ENCODE results near the gene SLC40A1.
"Not testable (repeated sequence)": the region's sequence is repeated elsewhere in the genome, so short reads cannot be mapped to it uniquely, and the experiment has no call there.

Gene SLC40A1

GRCh38 chr2:189613077-189613636, 32.6 kb upstream of the SLC40A1 start:
- Histone ChIP-seq H3K36me3 (replicated peaks) (no peaks in the 10 kb centered on the region), H3K4me1 (no peaks in the 10 kb centered on the region), H3K4me3 (no peak overlapping the region), H3K9me3 (no peaks in the 10 kb centered on the region), H3K27me3 (ENCODE audit: low read depth) (no peaks in the 10 kb centered on the region)
- DNase-seq (ENCODE audit: low spot score in 2 of 2) = no peak
- in situ Hi-C loops (cut with MboI; ENCODE audit: low sequenced_read_pairs) = no loop called here

GRCh38 chr2:189610700-189611099, 30.1 kb upstream of the SLC40A1 start:
- DNase-seq (ENCODE audit: low spot score in 2 of 2) = no peak
- Histone ChIP-seq H3K9me3 (no peaks in the 10 kb centered on the region), H3K4me3 (no peak overlapping the region), H3K27me3 (ENCODE audit: low read depth) (no peaks in the 10 kb centered on the region), H3K4me1 (no peaks in the 10 kb centered on the region), H3K36me3 (replicated peaks) (no peaks in the 10 kb centered on the region)
- in situ Hi-C loops (cut with MboI; ENCODE audit: low sequenced_read_pairs) = no loop called here

DNA sequence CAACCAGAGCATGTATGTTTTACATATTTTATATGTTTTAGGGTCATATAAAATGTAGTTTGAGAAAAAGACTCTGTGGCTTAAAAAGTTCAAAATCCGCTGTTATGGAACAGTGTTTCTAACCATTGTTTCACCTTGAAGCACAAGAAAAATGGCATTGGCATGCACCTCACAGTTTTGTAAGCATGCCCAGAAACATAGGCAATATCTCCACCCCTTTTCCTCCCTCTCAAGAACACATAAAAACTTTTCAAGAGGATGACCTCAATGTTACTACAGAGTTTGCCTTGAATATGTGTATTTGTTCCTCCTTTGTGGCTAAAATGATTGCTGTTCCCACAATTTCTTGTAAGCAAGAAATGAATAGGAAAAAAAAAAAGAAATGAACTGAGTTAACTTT, 29.3 kb upstream of the SLC40A1 start:
- in situ Hi-C loops (cut with MboI; ENCODE audit: low sequenced_read_pairs) = no loop called here
- Histone ChIP-seq H3K36me3 (replicated peaks) (no peaks in the 10 kb centered on the region), H3K27me3 (ENCODE audit: low read depth) (no peaks in the 10 kb centered on the region), H3K9me3 (no peaks in the 10 kb centered on the region), H3K4me1 (no peaks in the 10 kb centered on the region), H3K4me3 (no peak overlapping the region)
- DNase-seq (ENCODE audit: low spot score in 2 of 2) = no peak

DNA sequence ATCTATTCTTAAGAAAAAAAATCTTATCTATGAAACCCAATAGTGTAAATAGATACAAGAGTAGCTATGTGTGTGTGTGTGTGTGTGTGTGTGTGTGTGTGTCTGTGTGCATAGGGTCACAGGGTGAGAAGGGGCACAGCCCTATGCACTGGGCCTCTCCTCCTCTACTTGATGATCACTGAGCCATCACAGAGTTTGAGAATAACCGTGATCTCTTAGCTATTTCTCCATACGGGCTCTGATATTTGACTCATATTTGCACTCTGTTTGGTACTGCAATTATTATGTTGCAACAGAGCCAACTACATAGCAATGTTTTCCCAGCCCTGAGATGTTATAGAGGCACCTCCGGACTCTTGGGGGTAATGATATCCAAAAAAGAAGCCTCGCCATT, 28.8 kb upstream of the SLC40A1 start:
- no peaks in the 10 kb centered on the region for H3K36me3 ChIP-seq (replicated peaks)
- in situ Hi-C loops (cut with MboI; ENCODE audit: low sequenced_read_pairs) = no loop called here
- no peaks in the 10 kb centered on the region for H3K9me3 ChIP-seq
- H3K27me3 ChIP-seq (ENCODE audit: low read depth) = no peaks in the 10 kb centered on the region
- H3K4me1 ChIP-seq = no peaks in the 10 kb centered on the region
- H3K4me3 ChIP-seq = no peak overlapping the region
- DNase-seq (ENCODE audit: low spot score in 2 of 2) = no peak

DNA sequence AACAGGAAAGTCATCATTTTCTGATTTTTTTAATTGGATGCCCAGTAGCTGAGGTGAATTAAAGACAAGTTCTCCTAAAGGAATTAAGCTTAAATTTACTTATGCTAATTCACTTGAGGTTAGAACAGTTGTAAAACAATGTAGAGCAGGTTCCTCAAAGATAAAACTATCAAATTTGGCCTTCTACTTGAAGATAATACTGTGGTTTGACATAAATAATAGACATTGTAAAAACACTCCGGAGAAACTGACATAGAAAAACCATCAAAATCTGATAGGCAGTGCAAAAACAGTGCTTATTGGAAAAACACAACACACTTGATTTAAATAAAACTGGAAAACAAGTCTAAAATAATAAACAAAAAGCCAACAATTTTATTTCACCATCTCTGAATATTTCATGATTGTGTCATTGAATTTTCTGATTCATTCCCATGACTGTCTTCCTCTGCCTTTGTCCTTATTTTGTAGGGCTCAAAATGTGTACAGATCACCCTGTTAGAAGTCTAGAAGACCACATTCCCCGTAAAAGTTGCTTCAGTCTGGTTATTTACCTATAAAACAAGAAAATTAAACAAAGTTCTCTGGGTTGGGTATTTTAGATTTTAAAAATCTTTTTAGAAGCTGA, 28.3 kb upstream of the SLC40A1 start:
- H3K36me3 ChIP-seq (replicated peaks) = no peaks in the 10 kb centered on the region
- no peak overlapping the region for H3K4me3 ChIP-seq
- H3K4me1 ChIP-seq = no peaks in the 10 kb centered on the region
- no peaks in the 10 kb centered on the region for H3K27me3 ChIP-seq (ENCODE audit: low read depth)
- in situ Hi-C loops (cut with MboI; ENCODE audit: low sequenced_read_pairs) = no loop called here
- DNase-seq (ENCODE audit: low spot score in 2 of 2) = no peak
- no peaks in the 10 kb centered on the region for H3K9me3 ChIP-seq

GRCh38 chr2:189608170-189608569, 27.6 kb upstream of the SLC40A1 start:
- DNase-seq (ENCODE audit: low spot score in 2 of 2) = no peak
- in situ Hi-C loops (cut with MboI; ENCODE audit: low sequenced_read_pairs) = no loop called here
- Histone ChIP-seq H3K36me3 (replicated peaks) (no peaks in the 10 kb centered on the region), H3K27me3 (ENCODE audit: low read depth) (no peaks in the 10 kb centered on the region), H3K9me3 (no peaks in the 10 kb centered on the region), H3K4me3 (no peak overlapping the region), H3K4me1 (no peaks in the 10 kb centered on the region)

GRCh38 chr2:189602233-189602632, 21.6 kb upstream of the SLC40A1 start:
- in situ Hi-C loops (cut with MboI; ENCODE audit: low sequenced_read_pairs) = no loop called here
- no peak overlapping the region for H3K4me3 ChIP-seq
- no peak for DNase-seq (ENCODE audit: low spot score in 2 of 2)
- H3K4me1 ChIP-seq = peaks cover 5% of the 10 kb centered on the region; the same call in 1 of the 2 replicates
- no peaks in the 10 kb centered on the region for H3K9me3 ChIP-seq
- H3K36me3 ChIP-seq (replicated peaks) = no peaks in the 10 kb centered on the region
- no peaks in the 10 kb centered on the region for H3K27me3 ChIP-seq (ENCODE audit: low read depth)

DNA sequence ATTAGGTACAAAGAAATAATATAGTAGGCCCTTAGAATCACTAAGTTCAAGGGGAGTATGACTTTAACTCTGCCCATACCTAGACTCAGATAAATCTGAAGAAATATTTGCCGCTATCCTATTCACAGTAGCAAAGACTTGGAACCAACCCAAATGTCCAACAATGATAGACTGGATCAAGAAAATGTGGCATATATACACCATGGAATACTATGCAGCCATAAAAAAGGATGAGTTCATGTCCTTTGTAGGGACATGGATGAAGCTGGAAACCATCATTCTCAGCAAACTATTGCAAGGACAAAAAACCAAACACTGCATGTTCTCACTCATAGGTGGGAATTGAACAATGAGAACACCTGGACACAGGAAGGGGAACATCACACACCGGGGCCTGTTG, 21.1 kb upstream of the SLC40A1 start:
- H3K9me3 ChIP-seq; DNase-seq (ENCODE audit: low spot score in 2 of 2); H3K27me3 ChIP-seq (ENCODE audit: low read depth); H3K4me3 ChIP-seq; H3K36me3 ChIP-seq (replicated peaks); in situ Hi-C loops (cut with MboI; ENCODE audit: low sequenced_read_pairs); H3K4me1 ChIP-seq: not testable (repeated sequence)

DNA sequence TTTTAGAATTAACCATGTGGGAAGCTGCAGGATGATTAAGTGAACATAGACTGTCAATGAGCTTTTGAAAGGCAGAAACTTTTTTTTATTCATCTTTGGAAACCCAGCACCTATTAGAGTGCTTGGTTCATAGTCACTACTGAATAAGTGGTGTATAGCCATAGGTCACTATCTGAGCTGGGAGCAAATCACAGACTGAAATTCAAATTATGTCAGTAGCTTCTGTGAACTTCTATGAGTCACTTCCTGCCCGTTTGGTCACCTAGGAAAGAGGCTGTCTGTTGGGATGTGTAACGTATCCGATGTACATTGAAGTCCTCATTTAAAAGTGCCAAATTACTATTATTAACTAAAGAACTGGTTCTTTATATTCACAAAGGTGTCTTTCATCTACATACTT, 20.5 kb upstream of the SLC40A1 start:
- no peak overlapping the region for H3K4me3 ChIP-seq
- H3K27me3 ChIP-seq (ENCODE audit: low read depth) = no peaks in the 10 kb centered on the region
- DNase-seq (ENCODE audit: low spot score in 2 of 2) = no peak
- H3K4me1 ChIP-seq = peaks cover 5% of the 10 kb centered on the region; the same call in 1 of the 2 replicates
- in situ Hi-C loops (cut with MboI; ENCODE audit: low sequenced_read_pairs) = no loop called here
- no peaks in the 10 kb centered on the region for H3K9me3 ChIP-seq
- H3K36me3 ChIP-seq (replicated peaks) = no peaks in the 10 kb centered on the region

- no peak for DNase-seq (ENCODE audit: low spot score in 2 of 2)
- H3K4me1 ChIP-seq = peaks cover 5% of the 10 kb centered on the region; the same call in 1 of the 2 replicates
- H3K36me3 ChIP-seq (replicated peaks) = no peaks in the 10 kb centered on the region
- in situ Hi-C loops (cut with MboI; ENCODE audit: low sequenced_read_pairs) = no loop called here
- H3K27me3 ChIP-seq (ENCODE audit: low read depth) = no peaks in the 10 kb centered on the region
- no peak overlapping the region for H3K4me3 ChIP-seq
- H3K9me3 ChIP-seq = no peaks in the 10 kb centered on the region
These were observed 18.7 kb upstream of the SLC40A1 start for GRCh38 chr2:189599245-189599644.

DNA sequence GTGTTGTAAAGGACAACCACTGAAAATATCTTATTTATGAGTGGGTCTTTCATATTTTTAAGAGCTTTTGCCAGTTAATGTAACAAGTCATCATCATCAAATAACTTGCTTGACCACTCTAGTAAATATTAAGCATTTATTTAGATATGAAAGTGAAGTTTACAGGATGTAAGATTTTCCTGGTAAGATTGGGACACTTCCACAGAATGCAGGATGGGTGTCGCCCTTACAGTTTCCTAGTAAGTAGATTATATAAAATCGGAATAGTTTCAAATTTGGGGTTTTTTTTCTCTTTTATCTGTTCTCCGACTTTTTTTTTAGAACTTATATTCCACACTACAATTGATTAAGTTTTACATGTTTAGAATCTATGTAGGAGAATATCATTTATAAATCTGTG, 14.8 kb upstream of the SLC40A1 start:
- no peaks in the 10 kb centered on the region for H3K9me3 ChIP-seq
- DNase-seq (ENCODE audit: low spot score in 2 of 2) = no peak
- H3K27me3 ChIP-seq (ENCODE audit: low read depth) = no peaks in the 10 kb centered on the region
- no peak overlapping the region for H3K4me3 ChIP-seq
- H3K4me1 ChIP-seq = peaks cover 5% of the 10 kb centered on the region; the same call in 1 of the 2 replicates
- in situ Hi-C loops (cut with MboI; ENCODE audit: low sequenced_read_pairs) = no loop called here
- H3K36me3 ChIP-seq (replicated peaks) = no peaks in the 10 kb centered on the region

DNA sequence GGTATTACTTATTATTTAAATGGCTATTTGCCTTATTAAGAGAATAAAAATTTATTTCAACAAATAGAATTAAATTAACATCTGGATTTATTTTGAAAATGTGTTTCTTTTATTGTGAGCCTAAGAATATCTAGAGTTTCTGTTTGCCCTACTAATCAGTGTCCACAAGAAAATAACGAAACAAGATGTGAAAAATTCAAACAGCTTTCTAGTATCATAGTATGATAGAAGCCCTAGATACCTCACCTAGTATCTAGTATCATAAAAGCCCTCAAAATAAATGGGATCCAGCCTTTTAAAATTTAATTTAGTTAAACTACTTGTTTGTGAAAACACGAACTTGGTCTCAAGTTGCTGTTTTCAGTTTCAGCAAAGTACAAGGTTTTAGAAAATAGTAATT, 13.7 kb upstream of the SLC40A1 start:
- no peaks in the 10 kb centered on the region for H3K9me3 ChIP-seq
- no peak overlapping the region for H3K4me3 ChIP-seq
- H3K36me3 ChIP-seq (replicated peaks) = no peaks in the 10 kb centered on the region
- in situ Hi-C loops (cut with MboI; ENCODE audit: low sequenced_read_pairs) = no loop called here
- no peak for DNase-seq (ENCODE audit: low spot score in 2 of 2)
- peaks cover 4% of the 10 kb centered on the region; the same call in 1 of the 2 replicates for H3K27me3 ChIP-seq (ENCODE audit: low read depth)
- H3K4me1 ChIP-seq = peaks cover 1% of the 10 kb centered on the region; the same call in 1 of the 2 replicates

DNA sequence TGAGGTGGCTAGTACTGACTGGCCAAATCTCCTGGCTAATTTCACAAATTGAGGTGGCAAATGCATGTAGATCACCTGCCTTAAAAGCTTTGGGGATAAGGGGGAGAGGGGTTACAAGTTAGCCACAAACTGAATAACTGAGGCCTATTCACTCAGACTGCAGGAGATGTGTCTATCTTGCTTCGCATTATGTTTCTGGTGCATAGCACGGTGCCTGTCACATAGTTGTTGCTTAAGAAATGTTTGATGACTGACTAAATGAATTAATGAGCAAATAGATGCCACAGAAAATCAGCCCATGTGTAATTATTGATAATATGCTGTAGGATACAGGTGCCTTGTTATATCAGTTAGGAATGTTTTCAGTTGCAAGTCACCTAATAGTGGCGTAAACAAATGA, 12.5 kb upstream of the SLC40A1 start:
- Histone ChIP-seq H3K27me3 (ENCODE audit: low read depth) (peaks cover 6% of the 10 kb centered on the region; the same call in 1 of the 2 replicates), H3K4me3 (no peak overlapping the region), H3K9me3 (no peaks in the 10 kb centered on the region), H3K36me3 (replicated peaks) (no peaks in the 10 kb centered on the region), H3K4me1 (no peaks in the 10 kb centered on the region)
- no peak for DNase-seq (ENCODE audit: low spot score in 2 of 2)
- in situ Hi-C loops (cut with MboI; ENCODE audit: low sequenced_read_pairs) = no loop called here

DNA sequence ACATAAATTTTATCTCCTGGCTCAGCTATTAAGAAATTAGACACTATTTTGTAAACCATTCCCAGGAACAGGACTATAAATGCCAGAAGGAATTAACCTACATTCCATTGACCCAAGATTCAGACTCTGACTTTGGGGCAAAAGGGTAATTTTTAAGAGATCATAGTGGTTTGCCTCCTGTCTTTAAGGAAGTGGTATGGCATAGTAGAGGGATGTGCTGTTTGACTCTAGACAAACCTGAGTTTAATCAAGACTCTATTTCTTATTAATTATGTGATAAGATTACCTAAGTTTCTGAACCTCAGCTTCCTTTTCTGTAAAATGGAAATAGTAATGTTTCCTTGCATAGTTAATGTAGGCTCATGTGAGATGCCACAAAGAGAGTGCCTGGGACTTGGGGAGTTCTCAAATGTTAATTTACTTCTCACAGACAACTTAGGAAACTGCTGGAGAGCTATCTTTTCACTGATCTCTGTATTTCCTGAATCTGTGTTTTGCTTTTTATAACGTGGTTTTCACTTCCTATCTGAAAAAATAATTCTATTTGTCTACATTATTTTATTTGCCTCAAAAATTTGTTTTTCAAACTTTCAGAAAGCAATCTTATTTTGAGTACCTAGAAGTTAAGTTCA, 11.9 kb upstream of the SLC40A1 start:
- in situ Hi-C loops (cut with MboI; ENCODE audit: low sequenced_read_pairs) = no loop called here
- Histone ChIP-seq H3K4me1 (no peaks in the 10 kb centered on the region), H3K9me3 (no peaks in the 10 kb centered on the region), H3K4me3 (no peak overlapping the region), H3K27me3 (ENCODE audit: low read depth) (peaks cover 6% of the 10 kb centered on the region; the same call in 1 of the 2 replicates), H3K36me3 (replicated peaks) (no peaks in the 10 kb centered on the region)
- DNase-seq (ENCODE audit: low spot score in 2 of 2) = no peak
